ENCODE results near the gene SLC7A14. TPM values are rescaled to one million over a fixed set of nuclear protein-coding genes. Genes with fewer than 3 reads are reported as not detected.

The SLC7A14 gene
- total RNA-seq, 2 donors from 2014 or later: 0.26 TPM; not detected in 1

- TF ChIP-seq CTCF (IDR thresholded peaks at IDR 0.05) (no peak), POLR2A (IDR thresholded peaks at IDR 0.05) (no peak)
- Histone ChIP-seq H3K4me1 (no peaks in the 10 kb centered on the region), H3K4me3 (no peak overlapping the region), H3K27ac (no peak overlapping the region), H3K9me3 (no peaks in the 10 kb centered on the region), H3K36me3 (replicated peaks in 1 of 2; ENCODE audit: insufficient read depth in 1 of 2, low read depth in 2 of 2) (no peaks in the 10 kb centered on the region), H3K27me3 (no peaks in the 10 kb centered on the region)
- 60 to 75% methylated on average over 1 of the region's 1 CpG for WGBS, 2 donors
- no peak for ATAC-seq
- DNase-seq: no peak
- intact Hi-C loops (cut with DNase I): no loop called here
Observed at GRCh38 chr3:170608475-170608874, 22.6 kb upstream of the SLC7A14 start.

DNA sequence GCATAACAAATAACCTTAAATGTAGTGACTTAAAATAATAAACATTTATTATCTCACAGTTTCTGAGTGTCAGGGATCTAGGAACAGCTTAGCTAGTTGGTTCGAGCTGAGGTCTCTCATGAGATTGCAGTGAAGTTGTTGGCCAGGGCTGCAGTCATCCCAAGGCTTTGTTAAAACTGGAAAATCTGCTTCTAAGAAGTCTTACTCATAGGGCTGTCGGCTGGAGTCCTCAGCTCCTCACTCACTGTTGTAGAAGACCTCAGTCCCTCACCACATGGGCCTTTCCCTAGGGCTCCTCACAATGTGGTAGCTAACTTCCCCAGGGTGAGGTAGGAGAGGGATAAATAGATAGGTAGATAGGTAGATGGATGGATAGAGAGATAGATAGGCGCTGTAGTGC is 20.8 kb upstream of the SLC7A14 start:
- no peak for DNase-seq
- TF ChIP-seq CTCF (IDR thresholded peaks at IDR 0.05) (no peak), POLR2A (IDR thresholded peaks at IDR 0.05) (no peak)
- no peak for ATAC-seq
- no peaks in the 10 kb centered on the region for H3K9me3 ChIP-seq
- H3K4me3 ChIP-seq: no peak overlapping the region
- H3K27me3 ChIP-seq: no peaks in the 10 kb centered on the region
- 68 to 72% methylated on average over 3 of the region's 3 CpGs for WGBS, 2 donors
- H3K36me3 ChIP-seq (replicated peaks in 1 of 2; ENCODE audit: insufficient read depth in 1 of 2, low read depth in 2 of 2): no peaks in the 10 kb centered on the region
- H3K27ac ChIP-seq: no peak overlapping the region
- intact Hi-C loops (cut with DNase I): no loop called here
- no peaks in the 10 kb centered on the region for H3K4me1 ChIP-seq

DNA sequence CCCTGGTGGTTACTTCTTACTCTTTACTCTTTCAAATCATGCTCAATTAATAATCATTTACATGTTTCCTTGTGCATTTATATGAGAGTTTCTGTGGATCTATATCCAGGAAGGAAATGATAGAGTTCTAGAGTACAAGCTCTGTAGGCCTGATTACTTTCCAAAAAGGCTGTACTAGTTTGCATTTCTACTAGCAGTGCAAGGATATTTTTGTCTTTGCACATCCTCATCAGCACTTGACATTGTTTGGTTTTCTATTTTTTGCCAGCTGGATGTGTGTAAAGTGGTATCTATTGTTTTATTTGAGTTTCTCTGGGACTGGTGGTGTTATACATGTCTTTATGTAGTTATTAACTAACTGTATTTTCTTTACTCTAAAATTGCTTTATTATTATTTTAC is 19.6 kb upstream of the SLC7A14 start:
- ATAC-seq: no peak
- intact Hi-C loops (cut with DNase I): no loop called here
- H3K4me3 ChIP-seq: no peak overlapping the region
- no peaks in the 10 kb centered on the region for H3K36me3 ChIP-seq (replicated peaks in 1 of 2; ENCODE audit: insufficient read depth in 1 of 2, low read depth in 2 of 2)
- TF ChIP-seq POLR2A (IDR thresholded peaks at IDR 0.05) (no peak), CTCF (IDR thresholded peaks at IDR 0.05) (no peak)
- no peaks in the 10 kb centered on the region for H3K4me1 ChIP-seq
- H3K9me3 ChIP-seq: no peaks in the 10 kb centered on the region
- no peaks in the 10 kb centered on the region for H3K27me3 ChIP-seq
- DNase-seq: no peak
- no peak overlapping the region for H3K27ac ChIP-seq

DNA sequence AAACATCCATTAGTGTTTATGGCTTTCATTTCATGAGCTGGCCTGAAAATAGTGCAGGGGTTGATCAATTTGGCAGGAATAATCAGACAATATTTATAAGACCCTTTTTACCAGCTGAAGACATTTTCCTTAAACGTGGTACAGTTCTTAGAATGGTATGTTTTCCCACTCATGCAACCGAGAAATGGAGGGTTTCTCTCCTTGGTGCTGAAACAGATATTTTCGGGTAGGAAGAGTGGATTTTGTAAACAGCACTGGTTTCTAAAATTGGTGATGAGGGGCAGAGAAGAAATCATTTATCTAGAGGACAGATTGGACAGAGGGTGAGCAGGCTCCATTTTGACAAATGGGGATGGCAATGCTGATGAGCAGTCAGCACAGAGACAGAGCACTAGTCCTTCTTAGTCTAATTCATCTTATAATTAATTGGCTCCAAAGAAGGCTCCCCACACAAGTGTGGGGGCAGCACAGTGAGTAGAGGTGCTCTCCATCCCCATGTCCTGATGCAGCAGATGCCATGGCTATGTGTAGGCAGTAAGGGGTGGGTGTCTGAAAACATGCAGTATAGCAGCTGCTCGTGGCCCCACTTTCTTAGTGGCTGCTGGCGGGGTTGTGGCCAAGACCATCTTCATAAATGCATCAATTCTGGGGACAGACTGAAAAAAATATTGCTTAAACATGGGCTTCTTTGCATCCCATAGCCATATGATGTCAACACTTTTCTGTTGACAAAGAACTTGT is 18.1 kb upstream of the SLC7A14 start:
- H3K4me1 ChIP-seq: no peaks in the 10 kb centered on the region
- no peak for DNase-seq
- no peak overlapping the region for H3K4me3 ChIP-seq
- no peaks in the 10 kb centered on the region for H3K36me3 ChIP-seq (replicated peaks in 1 of 2; ENCODE audit: insufficient read depth in 1 of 2, low read depth in 2 of 2)
- H3K27ac ChIP-seq: no peak overlapping the region
- intact Hi-C loops (cut with DNase I): no loop called here
- 30 to 36% methylated on average over 5 of the region's 5 CpGs for WGBS, 2 donors
- no peaks in the 10 kb centered on the region for H3K27me3 ChIP-seq
- H3K9me3 ChIP-seq: no peaks in the 10 kb centered on the region
- TF ChIP-seq CTCF (IDR thresholded peaks at IDR 0.05) (no peak), POLR2A (IDR thresholded peaks at IDR 0.05) (no peak)
- ATAC-seq: no peak

GRCh38 chr3:170602556-170602955 is 16.7 kb upstream of the SLC7A14 start:
- intact Hi-C loops (cut with DNase I): no loop called here
- DNase-seq (no peak), ATAC-seq (no peak)

More at GRCh38 chr3:170602556-170602955, 16.7 kb upstream of the SLC7A14 start:
- Histone ChIP-seq H3K4me1 (no peaks in the 10 kb centered on the region), H3K36me3 (replicated peaks in 1 of 2; ENCODE audit: insufficient read depth in 1 of 2, low read depth in 2 of 2) (no peaks in the 10 kb centered on the region), H3K4me3 (no peak overlapping the region), H3K9me3 (no peaks in the 10 kb centered on the region), H3K27me3 (no peaks in the 10 kb centered on the region), H3K27ac (no peak overlapping the region)
- WGBS, 2 donors: 84 to 91% methylated on average over 1 of the region's 1 CpG
- no peak for TF ChIP-seq CTCF (IDR thresholded peaks at IDR 0.05)
- TF ChIP-seq POLR2A (IDR thresholded peaks at IDR 0.05): no peak
